HG03571 (cell line): Measurements from ENCODE around the gene FZR1.
"Not testable (repeated sequence)": the region's sequence is repeated elsewhere in the genome, so short reads cannot be mapped to it uniquely, and the experiment has no call there.

Source experiments
- ATAC-seq: cut with Tn5 transposase; IDR thresholded peaks from one replicate; pipeline ENCODE4 v1.9.1; 2021; ENCODE audit not compliant: unreplicated experiment

FZR1 gene

GRCh38 chr19:3494559-3494958 lies 11.6 kb upstream of the FZR1 start:
- no peak for ATAC-seq

DNA sequence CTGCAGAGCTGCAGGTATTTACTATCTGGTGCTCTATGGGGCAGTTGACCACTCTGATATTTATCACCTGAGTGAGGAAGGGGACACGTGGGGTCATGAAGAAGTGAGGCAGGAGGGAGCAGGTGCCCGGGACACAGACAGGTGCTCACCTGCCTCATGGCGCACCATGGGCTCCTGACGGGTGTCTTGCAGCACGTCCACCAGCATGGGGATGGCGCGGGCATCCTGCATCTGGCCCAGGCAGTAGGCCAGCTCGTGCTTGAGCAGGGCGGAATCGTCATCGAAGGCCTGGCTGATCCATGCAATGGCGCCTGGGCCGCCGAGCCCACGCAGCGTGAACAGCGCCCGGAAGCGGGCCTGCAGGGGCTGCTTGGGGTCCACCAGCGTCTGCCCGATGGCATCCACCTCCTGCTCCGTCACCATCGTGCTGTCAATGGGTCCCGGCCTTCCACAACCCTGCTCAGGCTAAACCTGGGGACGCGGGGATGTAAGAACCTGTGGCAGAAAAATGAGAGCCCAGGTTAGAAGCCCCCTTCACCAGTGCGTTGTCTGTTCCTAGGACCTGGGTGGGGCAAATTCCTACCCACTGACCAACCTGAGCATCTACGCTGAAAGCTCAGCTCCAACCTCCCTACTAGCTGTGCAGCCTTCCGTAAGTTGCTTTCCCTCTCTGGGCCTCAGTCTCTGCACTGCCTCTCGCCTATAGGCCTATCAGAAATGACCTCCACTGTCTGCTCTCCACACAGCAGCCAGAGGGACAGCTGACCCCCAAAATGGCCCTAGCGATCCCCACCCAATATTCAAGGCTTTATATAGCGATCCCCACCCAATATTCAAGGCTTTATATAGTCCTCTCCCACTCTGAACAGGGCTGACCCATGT lies 9.5 kb upstream of the FZR1 start:
- no peak for ATAC-seq

DNA sequence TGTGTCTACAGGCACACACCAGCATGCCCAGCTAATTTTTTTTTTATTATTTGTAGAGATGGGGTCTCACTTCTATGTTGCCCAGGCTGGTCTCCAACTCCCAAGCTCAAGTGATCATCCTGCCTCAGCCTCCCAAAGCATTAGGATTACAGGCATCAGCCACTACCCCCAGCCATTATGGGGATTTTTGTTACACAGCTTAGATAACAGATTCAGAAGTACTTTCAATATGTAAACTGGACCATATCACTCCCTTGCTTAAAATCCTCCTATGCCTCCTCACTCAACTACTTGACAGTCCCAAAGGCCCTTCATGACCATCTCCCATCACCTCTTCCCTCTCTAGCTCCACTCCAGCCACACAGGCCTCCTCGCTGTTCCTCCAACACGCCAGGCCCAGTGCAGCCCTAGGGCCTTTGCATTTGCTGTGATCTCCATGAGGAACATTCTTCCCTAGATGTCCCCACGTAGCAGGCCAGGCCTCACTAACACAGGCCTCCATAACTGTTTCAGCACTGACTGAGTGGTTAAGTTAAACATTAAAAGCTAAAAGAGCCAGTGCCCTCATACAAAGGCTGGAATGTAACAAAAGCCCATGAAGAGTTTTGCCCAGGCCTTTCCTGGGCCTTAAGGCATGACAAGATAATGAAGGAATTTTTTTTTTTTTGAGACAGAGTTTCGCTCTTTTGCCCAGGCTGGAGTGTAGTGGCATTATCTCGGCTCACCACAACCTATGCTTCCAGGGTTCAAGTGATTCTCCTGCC lies 8.2 kb upstream of the FZR1 start:
- ATAC-seq: no peak

GRCh38 chr19:3499738-3500428 lies 6.2 kb upstream of the FZR1 start:
- no peak for ATAC-seq

DNA sequence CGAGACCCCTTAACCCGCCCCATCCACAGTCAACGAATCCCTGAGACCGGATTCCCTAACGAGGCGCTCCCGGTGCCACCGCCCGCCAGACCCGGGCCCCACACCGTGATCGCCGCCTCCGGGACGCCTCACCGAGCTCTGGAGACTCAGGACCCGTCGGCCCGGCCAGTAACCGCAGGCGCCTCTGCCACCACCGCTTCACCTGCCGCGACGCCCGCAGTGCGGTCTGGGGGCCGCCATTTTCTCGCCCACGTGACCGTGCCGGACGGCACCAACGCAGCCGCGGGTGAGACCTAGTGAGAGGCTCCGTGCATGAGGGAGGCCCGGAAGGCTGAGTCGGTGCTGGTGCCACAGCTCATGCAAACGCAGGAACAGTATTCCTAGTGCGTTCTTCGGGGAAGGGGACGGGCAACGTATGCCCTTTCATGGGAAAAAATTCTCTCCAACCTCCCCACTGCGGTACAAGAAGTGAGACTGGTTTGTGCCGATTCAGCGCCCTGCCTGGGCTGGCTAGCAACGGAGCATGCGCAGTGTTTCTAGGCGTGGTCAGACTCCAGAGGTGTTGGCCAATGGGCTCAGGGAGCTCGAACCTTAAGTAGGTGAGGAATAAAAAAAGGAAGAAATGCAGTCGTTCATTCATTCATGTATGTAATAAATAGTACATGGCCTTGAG lies 5.5 kb upstream of the FZR1 start, which contains the start of gene DOHH:
DOHH (minus strand) TSS at position 246 of the 673 bp plus-strand sequence. CDS start 3,860 bp downstream, outside the sequence.
- ATAC-seq: peak; percentile 73

DNA sequence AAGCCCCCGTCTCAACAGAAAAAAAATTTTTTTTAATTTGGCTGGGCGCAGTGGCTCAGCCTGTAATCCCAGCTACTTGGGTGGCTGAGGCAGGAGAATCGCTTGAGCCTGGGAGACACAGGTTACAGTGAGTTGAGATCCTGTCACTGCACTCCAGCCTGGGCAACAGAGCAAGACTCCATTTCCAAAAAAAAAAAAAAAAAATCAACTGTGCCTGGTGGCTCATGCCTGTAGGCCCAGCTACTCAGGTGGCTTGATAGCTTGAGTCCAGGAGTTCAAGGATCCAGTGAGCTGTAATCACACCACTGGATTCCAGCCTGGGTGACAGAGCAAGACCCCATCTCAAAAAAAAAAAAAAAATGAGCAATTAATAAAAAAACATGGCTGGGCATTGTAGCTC lies 4.3 kb upstream of the FZR1 start:
- ATAC-seq: no peak

- no peak for ATAC-seq
These were observed 3.0 kb upstream of the FZR1 start for GRCh38 chr19:3503036-3503572.

DNA sequence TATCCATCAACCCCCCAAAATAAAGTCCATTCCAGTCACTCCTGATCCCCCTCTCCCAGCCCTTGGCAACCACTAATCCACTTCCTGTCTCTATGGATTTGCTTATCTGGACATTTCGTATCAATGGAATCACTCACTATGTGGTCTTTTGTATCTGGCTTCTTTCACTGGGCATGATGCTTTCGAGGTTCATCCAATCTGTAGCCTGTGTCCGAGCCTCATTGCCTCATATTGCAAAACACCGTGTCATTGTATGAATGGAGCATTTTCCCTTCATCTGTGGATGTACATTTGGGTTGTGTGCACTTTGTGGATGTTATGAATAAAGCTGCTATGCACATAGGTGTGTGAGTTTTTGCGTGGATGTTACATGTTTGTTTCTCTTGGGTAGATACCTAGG lies 1.4 kb upstream of the FZR1 start:
- ATAC-seq: no peak

DNA sequence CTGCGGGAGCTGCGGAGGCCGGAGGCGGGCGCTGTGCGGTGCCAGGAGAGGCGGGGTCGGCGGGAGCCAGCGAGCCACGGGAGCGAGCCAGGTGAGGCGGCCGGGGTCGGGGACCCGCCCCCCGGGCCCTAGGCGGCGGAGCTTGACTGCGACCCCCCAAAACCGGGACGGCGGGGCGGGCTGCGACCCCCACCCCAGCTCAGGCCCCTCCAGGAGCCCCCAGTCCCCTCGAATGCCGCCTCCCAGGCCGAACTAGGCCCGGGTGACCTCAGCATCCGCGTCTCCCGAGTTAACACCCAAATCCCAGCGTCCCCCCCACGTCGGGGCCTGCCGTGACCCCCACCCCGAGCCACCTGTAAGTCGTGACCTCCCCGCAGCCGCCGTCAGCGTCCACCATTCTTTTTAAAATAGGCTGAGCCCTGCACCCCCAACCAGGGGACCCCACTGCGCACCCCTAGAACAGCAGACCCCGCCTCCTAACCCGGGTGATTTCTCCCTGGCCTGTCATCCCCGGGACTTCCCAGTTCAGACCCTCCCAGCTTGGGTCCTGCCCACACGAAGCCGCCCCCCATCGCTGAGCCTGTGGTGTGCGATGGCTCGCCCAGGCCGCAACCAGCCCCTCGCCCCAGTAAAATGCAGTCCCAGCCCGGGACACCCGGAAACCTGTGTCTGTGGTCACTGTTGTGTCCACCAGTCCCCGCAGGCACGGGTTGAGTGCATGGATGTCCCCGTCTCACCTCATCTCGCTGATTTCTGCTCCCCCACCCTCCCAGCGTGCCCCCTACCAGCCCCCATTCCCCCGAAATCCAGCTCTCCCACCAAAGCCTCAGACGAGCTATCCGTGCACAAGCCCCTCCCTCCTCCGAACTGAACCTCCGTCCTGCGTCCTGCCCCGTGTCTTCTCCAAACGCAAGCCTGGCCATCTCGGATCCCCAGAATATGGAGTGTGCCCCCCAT lies 551 bp downstream of the FZR1 start:
- no peak for ATAC-seq

DNA sequence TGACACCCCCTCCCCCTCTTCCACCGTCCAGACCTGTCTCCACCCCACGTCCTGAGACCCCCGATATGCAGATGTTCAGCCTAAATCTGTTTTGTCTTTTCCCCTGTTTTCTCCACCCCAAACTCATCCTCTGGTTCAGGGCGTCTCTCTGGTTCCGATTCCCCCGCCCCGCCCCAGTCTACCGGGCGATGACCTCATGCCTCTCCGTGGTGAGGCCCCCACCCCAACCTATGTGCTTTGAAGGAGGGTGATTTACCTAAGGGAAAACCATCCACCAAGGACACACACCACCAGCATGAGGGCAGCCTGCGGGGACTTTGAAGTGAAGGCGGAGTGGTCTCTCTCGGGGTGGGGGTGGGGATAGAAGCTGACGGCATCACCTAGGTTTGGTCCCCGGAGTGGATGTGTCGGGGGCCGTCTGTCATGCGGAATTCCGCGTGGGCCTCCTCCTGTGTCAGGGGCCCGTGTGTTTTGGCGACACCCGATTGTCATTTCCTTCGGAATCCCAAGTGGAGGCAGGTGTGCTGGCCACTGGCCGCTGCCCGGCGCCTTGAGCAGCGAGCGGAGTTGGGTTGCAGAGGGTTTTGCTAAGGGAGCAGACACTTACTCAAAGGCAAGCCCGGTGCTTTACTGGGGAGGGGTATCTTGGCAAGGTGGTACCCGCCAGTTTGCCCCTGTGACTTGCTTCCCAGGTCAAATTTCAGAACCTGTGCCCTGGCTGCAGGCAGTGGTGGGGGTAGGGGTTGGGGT lies 1.4 kb downstream of the FZR1 start:
- ATAC-seq: no peak

DNA sequence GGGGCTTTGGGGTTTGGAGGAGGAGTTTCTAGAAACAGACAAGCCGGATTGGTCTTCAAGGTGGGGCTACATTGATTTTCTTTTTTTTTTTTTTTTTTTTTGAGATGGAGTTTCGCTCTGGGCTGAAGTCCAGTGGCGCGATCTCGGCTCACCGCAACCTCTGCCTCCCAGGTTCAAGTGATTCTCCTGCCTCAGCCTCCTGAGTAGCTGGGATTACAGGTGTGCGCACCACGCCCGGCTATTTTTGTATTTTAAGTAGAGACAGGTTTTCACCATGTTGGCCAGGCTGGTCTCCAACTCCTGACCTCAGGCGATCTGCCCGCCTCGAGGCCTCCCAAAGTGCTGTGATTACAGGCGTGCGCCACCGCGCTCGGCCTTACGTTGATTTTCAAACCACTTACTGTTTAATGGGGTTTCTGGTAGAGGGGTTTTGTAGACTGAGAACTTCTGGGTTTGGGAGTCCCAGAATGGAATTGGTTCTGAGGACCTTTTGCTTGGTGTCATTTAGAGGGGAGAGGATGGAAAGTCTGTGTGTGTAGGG lies 2.1 kb downstream of the FZR1 start:
- ATAC-seq: not testable (repeated sequence)

DNA sequence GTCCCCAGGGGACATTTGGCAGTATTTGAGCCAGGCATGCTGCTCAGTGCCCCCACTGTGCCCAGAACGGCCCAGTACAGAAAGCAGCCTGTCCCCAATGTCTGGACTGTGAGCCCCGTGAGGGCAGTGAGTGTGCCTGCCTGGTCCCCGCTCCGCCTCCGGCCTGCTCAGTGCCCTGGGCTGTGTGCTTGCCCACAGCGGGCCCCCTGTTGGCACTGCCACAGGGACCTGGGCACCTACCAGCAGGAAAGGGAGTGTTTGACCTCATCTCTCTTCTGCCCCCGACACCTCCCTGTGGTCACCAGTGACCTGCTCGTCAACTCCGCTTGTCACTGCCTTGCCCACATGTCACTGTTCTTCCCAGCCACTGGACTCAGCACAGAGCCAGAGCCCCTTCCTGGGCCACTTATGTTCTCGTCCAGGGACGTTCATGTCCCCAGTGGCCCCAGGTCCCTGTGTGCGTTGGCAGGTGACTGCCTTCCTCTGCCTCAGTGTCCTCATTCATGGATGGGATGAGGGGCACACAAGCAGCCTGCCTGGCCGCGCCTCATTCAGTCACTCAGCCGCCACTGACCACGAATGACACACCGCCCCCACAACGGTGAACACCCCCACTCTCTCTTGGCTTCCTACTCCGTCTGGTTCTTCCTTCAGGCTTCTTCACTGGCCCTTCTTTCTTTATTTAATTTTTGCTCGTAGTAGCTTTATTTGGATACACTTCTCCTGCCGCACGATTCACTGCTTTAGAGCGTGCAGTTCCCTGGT lies 2.8 kb downstream of the FZR1 start:
- no peak for ATAC-seq

DNA sequence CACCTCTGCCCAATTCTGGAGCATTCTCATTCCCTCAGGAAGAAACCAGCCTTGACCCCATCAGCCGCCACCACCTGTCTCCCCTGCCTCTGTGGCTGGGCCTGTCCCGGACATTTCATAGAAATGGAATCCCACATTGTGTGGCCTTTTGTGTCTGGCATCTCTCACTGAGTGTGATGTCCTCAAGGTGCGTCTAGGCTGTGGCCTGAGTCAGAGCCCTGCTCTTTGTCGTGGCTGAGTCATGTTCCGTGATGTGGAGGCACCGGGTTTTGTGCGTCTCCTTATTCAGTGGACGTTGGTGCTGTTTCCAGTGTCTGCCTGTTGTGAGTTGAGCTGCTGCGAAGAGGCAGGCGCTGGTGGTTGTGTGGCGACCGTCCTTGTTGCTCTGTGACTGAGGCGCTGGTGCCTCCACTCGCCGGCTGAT lies 3.5 kb downstream of the FZR1 start:
- no peak for ATAC-seq

DNA sequence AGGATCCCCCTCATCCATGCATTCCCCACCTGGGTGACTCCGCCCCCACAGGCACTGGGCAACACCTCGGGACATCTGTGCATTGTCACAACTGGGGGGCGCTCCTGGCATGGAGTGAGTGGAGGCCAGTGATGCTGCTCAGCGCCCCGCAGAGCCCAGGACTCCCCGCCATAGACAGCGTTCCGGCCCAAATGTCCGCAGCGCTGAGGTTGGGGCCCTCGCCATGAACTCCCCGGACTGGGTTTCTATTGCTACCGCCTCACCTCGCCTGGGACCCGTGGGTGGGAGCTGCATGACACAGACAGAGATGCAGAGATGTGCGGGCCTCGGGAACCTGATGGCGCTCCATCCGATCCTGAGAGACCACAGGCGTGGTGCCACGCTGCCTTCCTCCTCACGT lies 4.6 kb downstream of the FZR1 start:
- ATAC-seq: no peak

DNA sequence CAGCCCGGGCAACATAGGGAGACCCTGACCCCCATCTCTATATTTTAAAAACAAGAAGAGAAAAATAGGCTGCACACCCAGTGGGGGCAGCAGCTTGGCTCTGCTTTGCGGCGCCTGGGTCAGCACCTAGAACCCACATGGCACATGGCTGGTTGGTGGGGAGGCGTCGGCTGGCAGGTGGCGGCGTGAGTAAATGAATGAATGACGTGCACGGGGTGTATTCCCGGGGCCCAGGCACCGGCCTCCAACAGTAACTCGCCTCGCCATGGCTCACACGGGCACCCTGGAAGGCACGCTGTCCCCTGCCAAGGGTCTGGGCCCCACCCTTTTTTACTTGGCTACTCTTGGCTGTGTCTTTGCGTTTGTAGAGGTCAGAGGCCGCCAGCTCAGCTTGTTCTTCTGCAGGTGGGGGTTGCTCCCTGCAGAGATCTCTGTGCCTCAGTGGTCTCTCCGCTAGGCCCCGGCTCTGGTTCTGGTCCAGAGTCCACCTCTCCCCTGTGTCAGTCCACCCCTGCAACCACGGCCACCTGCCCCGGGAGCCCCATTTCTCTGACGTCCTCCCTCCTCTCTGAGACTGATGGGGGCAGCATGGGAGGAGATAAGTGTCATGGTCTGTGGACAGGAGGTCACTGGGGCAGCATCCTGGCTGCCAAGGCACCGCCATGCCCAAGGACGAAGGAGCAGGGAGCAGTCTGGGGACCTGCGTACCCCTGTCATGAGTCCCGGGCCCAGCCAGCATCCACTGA lies 5.6 kb downstream of the FZR1 start:
- ATAC-seq: no peak

DNA sequence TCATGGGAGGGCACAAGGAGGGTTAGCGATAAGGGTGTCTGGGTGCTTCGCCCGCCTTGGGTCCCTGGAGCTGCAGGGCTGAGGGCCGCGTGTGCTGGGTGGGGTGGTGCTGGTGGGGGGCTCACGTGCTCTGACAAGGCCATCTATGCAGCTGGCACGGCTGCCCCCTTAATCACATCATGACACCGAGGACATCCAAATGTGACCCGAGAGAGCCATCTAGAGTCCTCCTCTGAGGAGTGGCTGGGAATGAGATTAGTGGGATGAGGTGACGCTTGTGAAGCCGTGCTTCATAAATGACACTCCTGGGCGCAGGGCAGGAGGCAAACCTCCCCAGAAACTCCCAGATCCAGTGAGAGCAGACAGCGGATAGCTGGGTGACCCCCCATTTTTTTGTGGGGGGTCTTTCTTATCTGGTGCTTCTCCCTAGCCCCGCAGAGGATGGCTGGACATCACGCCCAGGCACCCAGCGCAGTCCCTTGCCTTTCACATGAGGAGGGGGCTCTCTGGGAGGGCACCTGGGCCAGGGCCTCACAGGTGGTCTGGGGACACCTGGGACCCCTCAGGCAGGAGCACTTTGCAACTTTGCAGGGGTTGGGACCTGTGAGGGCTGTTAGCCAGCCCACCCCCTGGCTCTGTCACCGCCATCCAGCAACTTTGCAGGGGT lies 6.6 kb downstream of the FZR1 start:
- no peak for ATAC-seq
